ENCODE results near the gene POMT2.

DNA sequence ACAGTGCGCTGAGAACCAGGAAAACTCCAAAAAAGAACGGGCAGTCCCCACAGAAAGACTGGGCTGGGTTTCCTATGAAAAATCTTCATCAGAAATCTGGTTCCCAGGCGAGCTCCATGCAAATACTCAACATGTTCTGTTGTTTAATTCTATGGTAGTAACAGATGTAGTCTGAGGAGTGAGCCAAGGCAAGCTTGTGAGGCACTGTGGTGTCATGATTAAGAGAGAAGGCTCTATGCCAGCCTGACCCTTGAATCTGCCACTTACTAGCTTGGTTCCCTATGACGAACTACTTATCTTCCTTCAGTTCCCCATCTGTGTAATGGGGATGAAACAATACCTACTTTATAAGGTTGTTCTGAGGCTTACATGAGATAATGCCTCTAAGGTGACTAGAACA, 10.7 kb downstream of the POMT2 start:
- TF ChIP-seq, protein P1, sequence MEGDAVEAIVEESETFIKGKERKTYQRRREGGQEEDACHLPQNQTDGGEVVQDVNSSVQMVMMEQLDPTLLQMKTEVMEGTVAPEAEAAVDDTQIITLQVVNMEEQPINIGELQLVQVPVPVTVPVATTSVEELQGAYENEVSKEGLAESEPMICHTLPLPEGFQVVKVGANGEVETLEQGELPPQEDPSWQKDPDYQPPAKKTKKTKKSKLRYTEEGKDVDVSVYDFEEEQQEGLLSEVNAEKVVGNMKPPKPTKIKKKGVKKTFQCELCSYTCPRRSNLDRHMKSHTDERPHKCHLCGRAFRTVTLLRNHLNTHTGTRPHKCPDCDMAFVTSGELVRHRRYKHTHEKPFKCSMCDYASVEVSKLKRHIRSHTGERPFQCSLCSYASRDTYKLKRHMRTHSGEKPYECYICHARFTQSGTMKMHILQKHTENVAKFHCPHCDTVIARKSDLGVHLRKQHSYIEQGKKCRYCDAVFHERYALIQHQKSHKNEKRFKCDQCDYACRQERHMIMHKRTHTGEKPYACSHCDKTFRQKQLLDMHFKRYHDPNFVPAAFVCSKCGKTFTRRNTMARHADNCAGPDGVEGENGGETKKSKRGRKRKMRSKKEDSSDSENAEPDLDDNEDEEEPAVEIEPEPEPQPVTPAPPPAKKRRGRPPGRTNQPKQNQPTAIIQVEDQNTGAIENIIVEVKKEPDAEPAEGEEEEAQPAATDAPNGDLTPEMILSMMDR (IDR thresholded peaks at IDR 0.05; ENCODE audit: low read depth, low read length, poor library complexity, severe bottlenecking), result no peak
- TF ChIP-seq EZH2phosphoT487 (IDR thresholded peaks at IDR 0.05; ENCODE audit: borderline replicate concordance, low read length), result no peak
